Measurements from ENCODE around the gene ZCWPW2. TPM values are rescaled to one million over a fixed set of nuclear protein-coding genes. Genes with fewer than 3 reads are reported as not detected.

ZCWPW2 gene
- total RNA-seq, 1 experiment from 2014 or later = 1.4 TPM

GRCh38 chr3:28575100-28575745 lies 226.7 kb downstream of the ZCWPW2 start:
- no peak for DNase-seq (ENCODE audit: low read depth)

Other genes with a start within 250 kb of the ZCWPW2 start
- 6.9 and 11.0 TPM in 2 replicates for gene CMC1, start 107.1 kb upstream of the ZCWPW2 start, total RNA-seq (2014; rRNA removed)
- gene AZI2, start 103 bp downstream of the ZCWPW2 start, total RNA-seq (2014; rRNA removed) = 58.6 and 83.1 TPM in 2 replicates